GM12891 (cell line): ENCODE results near the gene MARK3.

Experiments
- POLR2A ChIP-seq: IDR thresholded peaks from 2 replicates; pipeline ENCODE4 v1.6.1; 2011; ENCODE audit warnings: low read depth, low read length, control low read depth
- SPI1 ChIP-seq: IDR thresholded peaks from 2 replicates; pipeline ENCODE4 v1.6.1; 2011; ENCODE audit warnings: low read depth, low read length, control low read depth
- TAF1 ChIP-seq: IDR thresholded peaks from 2 replicates; pipeline ENCODE4 v1.6.1; 2011; ENCODE audit warnings: low read depth, low read length, control low read depth

DNA sequence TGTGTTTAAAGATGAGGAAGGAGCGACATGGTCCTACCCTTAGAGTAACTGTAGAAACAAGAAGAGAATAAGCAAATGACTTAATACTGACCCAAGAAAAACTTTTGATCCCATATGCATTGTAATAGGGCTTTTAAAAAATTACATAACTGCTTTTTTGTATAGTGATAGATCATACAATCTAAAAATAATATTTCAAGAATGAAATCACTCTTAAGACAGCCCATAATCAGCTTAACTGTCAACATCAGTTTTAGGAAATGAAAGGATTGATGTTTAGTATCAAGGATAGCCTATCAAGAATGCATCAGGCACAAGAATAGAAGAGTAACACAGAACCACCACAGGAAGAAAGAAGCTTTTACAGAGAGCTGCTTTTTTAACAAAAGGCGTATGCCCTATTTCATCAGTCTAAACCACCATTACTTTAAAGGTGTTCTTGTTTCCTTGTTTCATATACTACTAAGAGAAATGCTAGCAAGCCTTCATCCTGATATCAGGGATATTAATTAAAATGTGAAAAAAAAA is 64.5 kb downstream of the MARK3 start:
- TF ChIP-seq SPI1 (no peak), POLR2A (no peak), TAF1 (no peak)
